GM18499 (cell line): ENCODE measurements around the gene TMEM145.
A peak's percentile ranks its signal among the peaks of the same experiment; 100 is the strongest.
"Not testable (repeated sequence)": the region's sequence is repeated elsewhere in the genome, so short reads cannot be mapped to it uniquely, and the experiment has no call there.

Source experiments
- ATAC-seq: cut with Tn5 transposase; IDR thresholded peaks from one replicate; pipeline ENCODE4 v1.9.1; 2021; ENCODE audit warnings: moderate number of reproducible peaks; ENCODE audit not compliant: insufficient read depth, unreplicated experiment

The TMEM145 gene

DNA sequence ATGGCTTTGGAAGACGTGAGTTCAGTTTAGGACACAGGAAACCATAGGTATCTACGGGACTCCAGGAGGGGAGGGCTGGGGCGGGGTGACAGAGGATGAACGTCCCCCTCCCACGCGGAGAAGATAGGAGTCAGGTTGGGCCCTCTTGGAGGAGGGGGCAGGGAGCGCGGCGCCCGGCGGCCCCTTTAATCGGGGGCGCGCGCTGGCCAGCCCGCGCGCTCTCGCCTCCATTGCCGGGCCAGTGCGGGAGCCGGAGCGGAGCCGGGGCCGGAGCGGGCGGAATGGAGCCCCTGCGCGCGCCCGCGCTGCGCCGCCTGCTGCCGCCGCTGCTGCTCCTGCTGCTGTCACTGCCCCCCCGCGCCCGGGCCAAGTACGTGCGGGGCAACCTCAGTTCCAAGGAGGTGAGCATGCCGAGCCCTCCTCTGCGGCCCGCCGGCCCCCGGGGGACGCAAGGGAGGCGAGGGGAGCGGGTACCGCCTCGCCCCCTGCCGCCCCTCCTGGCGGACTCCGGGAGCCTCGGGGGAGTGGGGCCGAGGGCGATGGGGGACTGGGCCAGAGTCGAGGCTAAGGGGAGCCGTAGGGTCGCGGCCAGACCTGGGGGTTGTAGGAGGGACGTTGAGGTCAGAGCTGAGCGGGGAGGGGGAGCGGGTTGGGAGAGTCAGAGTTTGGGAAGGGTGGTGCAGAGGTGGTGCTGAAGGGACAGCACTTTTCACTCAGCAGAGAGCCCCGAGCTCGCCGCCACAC is at the start of gene TMEM145:
TMEM145 (plus strand) TSS at position 214 of the 744 bp plus-strand sequence; CDS start at position 282, 68 bp downstream.
- no peak for ATAC-seq

DNA sequence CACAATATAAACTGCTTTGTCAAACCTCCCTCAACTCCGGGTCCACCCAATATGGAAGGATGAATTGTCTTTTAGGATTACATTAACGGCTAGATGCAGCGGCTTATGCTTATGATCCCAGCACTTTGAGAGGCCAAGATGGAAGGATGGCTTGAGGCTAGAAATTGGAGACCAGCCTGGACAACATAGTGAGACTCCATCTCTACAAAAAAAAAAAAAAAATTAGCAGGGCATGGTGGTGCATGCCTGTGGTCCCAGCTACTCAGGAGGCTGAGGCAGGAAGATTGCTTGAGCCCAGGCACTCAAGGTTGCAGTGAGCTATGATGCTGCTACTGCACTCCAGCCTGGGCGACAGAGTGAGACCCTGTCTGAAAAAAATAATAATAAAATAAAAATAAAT is 47.0 kb upstream of the TMEM145 start:
- not testable (repeated sequence) for ATAC-seq

DNA sequence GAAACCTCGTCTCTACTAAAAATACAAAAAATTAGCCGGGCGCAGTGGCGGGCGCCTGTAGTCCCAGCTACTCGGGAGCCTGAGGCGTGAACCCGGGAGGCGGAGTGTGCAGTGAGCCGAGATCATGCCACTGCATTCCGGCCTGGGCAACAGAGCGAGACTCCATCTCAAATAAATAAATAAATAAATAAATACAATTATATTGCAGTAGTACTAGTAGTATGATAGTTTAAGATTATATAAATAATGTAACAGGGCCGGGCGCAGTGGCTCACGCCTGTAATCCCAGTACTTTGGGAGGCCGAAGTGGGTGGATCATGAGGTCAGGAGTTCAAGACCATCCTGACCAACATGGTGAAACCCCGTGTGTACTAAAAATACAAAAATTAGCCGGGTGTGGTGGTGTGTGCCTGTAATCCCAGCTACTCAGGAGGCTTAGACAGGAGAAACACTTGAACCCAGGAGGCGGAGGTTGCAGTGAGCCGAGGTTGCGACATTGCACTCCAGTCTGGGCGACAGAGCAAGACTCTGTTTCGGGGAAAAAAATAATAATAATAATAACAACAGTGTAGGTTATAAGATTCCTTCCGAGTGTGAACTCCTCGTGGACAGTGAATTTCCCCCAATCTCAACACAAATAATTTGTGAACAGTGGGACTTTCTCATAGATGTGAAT is 46.0 kb upstream of the TMEM145 start:
- ATAC-seq: not testable (repeated sequence)

DNA sequence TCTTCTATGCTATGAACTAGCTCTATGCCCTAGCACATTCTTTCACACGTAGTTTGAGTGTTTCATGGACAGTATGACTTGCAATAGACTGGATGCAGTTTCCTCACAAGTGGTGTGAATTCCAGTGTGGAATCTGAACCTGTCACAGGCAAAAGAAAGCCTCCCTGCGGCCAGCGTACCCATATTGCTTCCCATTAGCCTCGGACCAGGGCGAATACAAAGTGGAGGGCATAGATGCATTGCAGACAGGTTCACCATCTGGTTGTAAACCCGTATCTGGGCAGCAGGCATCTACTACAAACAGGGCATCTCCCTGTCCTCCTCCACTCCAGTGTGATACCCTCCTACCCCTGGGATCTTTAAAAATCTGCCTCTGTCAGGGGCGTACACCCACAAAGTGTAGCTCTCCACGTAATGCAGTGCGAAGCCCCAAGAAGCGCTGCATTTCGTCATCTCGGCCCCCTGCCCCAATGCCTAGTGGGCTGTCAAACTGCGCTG is 45.4 kb upstream of the TMEM145 start:
- ATAC-seq: no peak

DNA sequence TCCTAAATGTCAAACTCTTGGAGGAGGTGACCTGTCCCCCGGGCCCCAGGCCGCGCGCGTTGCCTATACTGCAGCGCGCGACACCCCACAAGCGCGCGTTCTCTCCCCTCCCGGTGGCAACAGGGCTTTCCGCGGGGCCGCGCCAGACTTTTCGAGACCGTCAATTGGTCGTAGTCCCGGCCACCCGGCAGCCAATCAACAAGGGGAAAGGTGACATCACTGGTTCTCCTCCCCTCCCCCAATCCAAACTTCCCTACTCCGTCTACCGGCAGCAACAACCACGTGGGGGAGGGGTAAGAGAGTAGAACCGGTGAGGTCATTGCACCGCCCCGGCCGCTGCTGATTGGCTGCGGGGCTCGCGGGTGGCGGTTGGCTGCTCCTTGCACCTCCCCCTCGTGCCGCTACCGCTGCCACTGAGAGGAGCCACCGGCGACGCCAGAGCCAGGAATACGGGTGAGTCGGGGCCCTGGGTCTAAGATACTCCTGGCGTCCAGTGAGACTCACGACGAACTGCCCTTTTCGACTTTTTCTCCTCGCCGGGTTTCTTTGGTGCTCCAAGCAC is 44.9 kb upstream of the TMEM145 start:
- peak; percentile 33 for ATAC-seq

DNA sequence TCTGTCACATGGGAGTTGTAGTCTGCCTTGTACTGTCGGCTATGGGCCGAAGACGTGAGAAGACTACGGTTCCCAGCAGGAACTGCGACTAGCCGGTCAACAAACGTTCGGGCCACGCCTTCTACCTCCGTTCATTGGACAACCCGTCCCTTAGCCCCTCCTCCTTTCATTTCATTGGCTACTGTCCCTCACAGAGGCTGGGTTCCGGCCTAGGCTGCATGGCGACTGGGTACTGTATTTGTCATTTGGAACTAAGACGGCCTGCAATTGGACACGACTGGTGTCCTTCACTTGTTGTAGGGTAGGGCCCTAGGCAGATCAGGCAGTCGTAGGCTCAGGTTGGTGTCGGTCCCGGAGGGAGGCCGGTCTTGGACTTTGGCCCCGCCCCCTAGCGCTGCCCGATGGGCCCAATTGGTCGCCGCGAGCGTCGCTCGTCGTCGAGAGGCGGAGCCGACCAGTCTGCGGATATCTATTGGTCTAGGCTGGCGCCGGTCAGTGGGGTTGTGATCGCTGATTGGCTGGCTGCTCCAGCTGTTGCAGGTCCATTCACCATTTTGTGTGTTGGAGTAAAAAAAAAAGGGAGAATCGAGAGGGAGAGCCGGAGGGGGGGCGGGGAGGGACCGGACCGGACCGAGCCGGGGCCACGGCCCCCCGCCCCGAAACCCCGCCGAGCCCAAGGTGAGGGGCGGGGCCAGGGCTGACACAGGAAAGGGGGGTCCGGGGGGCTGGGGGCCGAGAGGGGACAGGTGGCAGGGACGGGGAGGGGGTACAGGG is 44.2 kb upstream of the TMEM145 start, which contains the start of gene CIC:
CIC (plus strand) TSS at position 549 of the 774 bp plus-strand sequence. CDS start 2,532 bp downstream, outside the sequence.
- ATAC-seq: peak; percentile 57

DNA sequence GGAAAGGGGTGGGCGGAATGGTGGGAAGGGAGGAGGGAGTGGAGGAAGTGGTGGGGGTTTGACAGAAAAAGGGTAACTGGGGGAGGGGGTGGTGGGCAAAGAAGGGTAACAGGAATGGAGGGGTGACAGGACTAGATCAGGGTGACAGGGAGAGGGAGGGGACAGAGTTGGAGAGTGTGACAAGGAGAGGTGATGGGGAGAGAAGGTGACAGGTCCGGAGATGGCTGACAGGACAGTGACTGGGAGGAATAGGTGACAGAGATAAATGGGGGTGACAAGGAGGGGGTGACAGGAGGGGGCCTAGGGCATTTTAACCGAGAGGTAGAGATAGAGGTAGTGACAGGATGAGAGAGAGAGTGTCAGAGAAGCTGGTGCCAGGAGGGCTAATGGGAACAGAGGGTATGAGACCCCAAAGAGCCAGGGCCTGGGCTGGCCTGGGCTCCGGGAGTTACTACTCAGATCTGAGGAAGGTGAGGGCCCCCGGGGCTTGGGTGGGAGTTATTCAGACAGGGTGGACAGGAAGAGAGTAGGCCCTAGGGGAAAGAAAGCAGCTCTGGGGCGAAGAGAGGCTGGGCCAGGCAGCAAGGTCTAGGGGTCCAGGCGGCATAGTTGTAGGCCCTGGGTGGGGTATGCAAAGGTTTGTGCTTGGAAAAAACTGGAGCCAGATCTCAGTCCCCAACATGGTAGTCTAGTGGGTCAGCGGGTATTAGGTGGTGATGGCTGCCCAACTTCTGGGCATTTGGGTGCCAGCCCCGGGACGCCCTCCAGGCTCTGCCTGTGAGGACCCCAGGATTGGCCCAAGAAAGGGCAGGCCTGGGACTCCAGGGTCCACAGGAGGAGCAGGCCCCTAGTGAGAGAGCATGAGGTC is 43.4 kb upstream of the TMEM145 start:
- ATAC-seq: no peak

DNA sequence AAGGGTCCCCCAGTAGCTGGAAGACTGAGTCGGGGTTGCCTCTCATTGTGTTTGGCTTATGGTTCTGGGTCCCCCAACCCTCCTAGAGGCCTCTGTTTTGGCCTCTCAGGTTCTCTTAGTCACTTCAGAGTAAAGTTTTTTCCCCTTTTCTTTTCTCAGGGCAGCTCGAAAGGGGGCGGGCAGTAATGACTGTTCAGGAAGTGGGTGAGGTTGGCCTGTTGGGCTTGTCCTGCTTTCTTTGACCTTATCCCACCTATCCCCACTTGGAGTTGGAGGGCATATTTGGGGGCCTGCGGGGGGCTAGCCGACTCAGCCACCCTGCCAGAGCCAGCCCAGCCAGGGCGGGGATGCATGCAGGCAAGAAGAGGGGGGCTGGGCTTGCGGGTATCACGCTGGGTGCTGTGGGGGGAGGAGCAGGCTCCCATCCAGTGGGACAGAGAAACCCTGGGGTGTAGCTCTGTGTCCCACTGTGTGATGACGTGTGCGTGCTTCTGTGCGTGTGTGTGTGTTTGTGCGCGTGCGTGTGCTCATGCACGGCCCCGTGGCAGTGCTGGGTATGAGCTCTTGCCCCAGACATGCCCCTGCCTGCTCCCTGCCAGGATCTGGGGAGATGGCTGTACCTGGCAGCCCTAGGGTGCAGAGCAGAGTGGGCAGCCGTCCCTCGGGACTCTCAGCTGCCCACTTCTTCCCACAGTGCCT is 42.6 kb upstream of the TMEM145 start:
- no peak for ATAC-seq

DNA sequence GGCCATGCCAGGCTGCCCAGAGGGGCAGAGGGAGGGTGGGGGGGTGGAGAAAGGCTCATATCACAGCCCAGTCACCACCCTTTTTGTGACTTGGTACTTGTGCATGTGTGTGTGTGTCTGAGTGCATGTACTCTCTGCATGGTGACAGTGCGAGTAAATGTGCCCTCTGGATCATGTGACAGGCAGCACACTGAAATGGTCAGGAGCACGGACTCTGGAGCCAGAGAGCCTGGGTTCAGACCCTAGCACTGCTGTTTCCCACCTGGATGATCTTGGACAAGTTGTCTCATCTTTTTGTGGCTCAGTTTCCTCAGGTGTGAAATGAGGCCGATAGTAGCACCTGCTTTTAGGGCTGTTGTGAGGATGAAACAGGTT is 42.1 kb upstream of the TMEM145 start:
- ATAC-seq: no peak

DNA sequence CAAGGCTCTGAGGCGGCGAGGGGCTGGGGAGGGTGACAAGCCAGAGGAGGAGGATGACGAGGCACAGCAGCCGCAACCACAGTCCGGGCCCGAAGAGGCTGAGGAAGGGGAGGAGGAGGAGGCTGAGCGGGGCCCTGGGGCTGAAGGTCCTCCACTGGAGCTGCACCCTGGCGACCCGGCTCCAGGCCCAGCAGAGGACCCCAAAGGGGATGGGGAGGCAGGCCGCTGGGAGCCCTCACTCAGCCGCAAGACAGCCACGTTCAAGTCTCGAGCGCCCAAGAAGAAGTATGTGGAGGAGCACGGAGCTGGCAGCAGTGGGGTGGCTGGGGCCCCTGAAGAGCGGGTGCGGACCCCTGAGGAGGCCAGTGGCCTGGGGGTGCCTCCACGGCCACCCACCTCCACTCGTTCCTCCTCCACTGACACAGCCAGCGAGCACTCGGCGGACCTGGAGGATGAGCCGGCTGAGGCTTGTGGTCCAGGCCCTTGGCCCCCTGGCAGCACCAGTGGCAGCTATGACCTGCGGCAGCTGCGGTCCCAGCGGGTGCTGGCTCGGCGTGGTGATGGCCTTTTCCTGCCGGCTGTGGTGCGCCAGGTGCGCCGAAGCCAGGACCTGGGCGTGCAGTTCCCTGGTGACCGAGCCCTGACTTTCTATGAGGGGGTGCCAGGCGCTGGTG is 41.1 kb upstream of the TMEM145 start:
- no peak for ATAC-seq

DNA sequence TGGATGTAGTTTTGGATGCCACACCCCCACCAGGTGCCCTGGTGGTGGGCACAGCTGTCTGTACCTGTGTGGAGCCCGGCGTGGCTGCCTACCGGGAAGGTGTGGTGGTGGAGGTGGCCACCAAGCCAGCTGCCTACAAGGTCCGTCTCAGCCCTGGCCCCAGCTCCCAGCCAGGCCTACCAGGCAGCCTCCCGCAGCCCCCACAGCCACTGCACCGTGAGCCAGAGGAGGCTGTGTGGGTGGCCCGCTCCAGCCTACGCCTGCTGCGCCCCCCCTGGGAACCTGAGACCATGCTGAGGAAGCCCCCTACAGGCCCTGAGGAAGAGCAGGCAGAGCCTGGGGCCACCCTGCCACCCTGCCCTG is 40.6 kb upstream of the TMEM145 start:
- no peak for ATAC-seq

DNA sequence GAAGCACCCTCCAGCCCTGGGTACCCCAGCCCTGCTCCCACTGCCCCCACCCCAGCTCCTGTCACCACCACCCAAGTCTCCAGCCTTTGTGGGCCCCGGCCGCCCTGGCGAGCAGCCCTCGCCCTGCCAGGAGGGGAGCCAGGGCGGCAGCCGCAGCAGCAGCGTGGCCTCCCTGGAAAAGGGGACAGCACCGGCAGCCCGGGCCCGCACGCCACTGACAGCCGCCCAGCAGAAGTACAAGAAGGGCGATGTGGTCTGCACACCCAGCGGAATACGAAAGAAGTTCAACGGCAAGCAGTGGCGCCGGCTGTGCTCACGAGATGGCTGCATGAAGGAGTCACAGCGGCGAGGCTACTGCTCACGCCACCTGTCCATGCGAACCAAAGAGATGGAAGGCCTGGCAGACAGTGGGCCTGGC is 40.1 kb upstream of the TMEM145 start:
- ATAC-seq: no peak

DNA sequence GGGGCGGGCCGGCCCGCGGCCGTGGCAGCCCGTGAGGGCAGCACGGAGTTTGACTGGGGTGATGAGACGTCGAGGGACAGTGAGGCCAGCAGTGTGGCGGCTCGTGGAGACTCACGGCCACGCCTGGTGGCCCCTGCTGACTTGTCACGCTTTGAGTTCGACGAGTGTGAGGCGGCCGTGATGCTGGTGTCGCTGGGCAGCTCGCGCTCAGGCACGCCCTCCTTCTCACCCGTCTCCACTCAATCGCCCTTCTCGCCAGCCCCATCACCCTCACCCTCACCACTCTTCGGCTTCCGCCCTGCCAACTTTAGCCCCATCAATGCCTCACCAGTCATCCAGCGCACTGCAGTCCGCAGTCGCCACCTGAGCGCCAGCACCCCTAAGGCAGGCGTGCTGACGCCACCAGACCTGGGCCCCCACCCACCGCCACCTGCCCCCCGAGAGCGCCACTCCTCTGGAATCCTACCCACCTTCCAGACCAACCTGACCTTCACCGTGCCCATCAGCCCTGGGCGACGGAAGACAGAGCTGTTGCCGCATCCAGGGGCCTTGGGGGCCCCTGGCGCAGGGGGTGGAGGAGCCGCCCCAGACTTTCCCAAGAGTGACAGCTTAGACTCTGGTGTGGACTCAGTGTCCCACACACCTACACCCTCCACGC is 39.6 kb upstream of the TMEM145 start:
- ATAC-seq: no peak

DNA sequence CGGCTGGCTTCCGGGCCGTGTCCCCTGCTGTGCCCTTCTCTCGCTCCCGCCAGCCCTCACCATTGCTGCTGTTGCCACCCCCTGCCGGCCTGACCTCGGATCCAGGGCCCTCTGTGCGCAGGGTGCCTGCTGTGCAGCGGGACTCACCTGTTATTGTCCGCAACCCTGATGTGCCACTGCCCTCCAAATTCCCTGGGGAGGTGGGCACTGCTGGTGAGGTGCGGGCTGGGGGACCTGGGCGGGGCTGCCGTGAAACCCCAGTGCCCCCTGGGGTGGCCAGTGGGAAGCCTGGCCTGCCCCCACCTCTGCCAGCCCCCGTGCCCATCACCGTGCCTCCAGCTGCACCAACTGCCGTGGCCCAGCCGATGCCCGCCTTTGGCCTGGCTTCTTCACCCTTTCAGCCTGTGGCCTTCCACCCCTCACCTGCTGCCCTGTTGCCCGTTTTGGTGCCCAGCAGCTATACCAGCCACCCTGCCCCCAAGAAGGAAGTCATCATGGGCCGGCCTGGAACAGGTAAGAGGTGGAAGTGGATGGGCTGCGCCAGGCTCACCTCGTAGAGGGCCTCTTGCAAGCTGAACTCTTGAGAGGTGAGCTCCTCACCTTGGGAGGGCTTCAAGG is 38.9 kb upstream of the TMEM145 start:
- ATAC-seq: no peak

DNA sequence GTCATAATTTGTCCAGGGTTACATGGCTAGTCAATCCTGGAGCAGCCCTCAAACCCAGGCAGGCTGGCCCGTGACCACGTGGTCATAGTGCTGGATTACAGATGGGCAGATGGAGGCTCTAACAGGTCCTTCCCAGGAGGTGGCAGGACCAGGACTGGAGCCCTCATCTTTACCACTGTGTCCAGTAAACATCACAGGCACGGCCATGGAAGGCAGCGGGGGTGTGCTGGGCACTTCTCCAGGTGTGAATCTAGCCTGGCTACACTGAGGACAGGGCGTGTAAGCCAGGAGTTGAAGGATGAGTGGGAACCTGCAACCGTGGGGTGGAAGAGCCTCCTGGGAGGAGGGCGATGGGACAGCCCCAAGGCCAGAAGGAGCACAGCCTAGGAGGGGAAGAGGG is 38.0 kb upstream of the TMEM145 start:
- ATAC-seq: no peak

DNA sequence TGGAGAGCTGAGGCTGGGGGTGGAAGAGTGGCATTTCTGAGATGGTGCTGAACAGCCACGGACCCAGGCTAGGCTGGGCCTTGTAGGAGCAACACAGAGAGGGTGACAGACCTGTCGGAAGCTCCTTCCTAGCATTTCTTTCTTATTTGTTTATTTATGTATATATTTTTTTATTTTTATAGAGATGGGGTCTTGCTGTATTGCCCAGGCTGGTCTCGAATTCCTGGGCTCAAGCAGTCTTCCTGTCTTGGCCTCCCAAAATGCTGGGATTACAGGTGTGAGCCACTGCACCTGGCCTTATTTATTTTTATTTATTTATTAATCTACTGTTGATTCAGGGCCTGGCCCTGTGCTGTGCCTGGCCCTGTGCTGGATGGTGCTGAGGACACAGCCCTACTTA is 37.6 kb upstream of the TMEM145 start:
- ATAC-seq: no peak

DNA sequence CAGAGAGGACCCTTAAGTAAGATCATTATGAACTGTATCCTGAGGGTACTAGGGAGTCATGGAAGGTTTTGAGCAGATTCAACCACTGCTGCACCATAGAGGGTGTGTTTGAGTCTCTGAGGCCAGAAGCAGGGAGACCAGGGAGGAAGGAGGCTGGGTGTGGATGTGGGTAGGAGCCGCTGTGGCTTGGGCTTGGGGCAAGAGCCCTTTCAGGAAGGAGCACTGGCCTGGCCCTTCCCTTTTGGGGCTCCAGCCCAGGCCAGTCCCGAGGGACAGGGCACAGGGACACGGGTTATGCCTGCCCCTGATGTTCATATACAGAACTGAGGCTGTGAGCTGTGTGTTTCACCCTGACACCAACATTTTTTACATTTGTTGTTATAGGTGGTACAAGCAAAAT is 36.8 kb upstream of the TMEM145 start:
- no peak for ATAC-seq

DNA sequence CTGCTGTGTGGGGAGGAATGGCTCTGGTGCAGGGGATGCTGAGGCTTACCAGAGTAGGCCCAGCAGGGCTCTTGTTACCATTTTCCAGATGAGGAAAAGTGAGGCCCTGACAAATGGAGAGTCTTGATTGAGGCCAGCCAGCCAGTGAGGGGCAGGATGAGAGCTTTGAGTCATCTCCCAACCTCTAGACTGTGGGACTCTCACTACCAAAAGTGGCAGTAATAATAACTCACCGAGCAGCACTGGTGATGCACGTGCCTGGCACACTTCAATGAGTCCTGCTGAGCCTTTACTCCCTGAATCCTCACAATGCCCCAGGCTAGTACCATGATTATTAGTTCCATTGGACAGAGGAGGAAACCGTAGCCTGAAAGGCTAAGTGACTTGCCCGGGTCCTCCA is 36.3 kb upstream of the TMEM145 start:
- ATAC-seq: no peak
